Stimulated activated CD4-positive, alpha-beta T cell treated with anti-CD3 and anti-CD28 coated beads, Interleukin-15, amount 100 ng/mL, for 1 hour (primary cell): ENCODE measurements around the gene GYPC.
A peak's percentile ranks its signal among the peaks of the same experiment; 100 is the strongest.

Experiments
- DNase-seq, 2 donors: peaks; one replicate each; pipeline ENCODE4 v3.0.0-alpha.2; 2020; ENCODE audit warnings: low read depth in 1 of 2, low spot score in 1 of 2

GYPC gene

GRCh38 chr2:126649101-126649500 is 6.9 kb upstream of the GYPC start:
- DNase-seq: no peak

DNA sequence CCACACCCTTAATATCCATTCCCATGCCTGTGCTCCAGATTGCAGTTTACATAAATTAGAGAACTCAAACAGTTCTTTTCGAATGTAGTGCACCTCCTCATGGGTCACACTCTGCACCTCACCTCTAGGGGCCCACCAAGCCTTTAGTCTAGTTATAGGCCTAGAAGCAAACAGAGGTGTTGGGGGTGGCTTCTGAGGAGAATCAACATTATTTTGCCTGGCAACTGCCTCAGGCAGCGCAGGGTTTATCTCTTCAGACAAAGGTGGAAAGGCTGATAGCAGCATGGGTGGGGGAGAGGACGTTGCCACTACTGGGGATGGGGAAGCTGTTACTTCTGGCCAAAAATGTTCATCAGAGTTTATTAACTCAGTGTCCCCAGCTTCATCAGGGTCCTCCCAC is 5.0 kb upstream of the GYPC start:
- no peak for DNase-seq

DNA sequence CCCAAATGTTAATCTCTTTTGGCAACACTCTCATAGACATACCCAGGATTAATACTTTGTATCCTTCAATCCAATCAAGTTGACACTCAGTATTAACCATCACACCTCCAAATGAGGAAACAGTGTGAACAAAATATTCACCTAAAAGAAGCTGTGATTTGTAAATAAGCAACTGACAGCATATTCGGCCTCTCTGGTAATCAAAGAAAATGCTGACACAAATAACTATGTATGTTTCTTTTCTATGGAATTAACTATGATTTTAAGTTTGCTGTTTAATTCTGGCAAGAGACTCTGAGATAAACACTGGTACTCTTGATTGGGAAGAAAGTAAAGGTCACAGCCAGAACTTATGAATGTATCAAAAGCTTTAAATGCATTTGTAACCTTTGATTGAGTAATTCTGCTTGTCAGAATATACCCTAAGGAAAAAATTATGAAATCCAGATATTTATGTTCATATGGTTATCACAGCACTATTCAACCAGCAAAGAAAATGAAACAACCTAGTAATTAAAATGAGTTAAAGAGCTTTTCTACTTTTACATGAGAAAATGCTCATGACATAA is 3.6 kb upstream of the GYPC start:
- no peak for DNase-seq

- DNase-seq: no peak
Observed at GRCh38 chr2:126653109-126653508, 2.8 kb upstream of the GYPC start.

GRCh38 chr2:126653761-126654160 is 2.2 kb upstream of the GYPC start:
- DNase-seq: no peak

GRCh38 chr2:126655051-126655450 is 907 bp upstream of the GYPC start:
- DNase-seq: no peak

GRCh38 chr2:126656431-126657147 is 631 bp downstream of the GYPC start:
- peak in 1 of 2 donors; percentile 49 for DNase-seq

GRCh38 chr2:126657148-126657635 is 1.2 kb downstream of the GYPC start:
- DNase-seq: peak in 1 of 2 donors; percentile 28

GRCh38 chr2:126657636-126658318 is 1.8 kb downstream of the GYPC start:
- peak; percentile 36 to 37 for DNase-seq

GRCh38 chr2:126658319-126658904 is 2.5 kb downstream of the GYPC start:
- no peak for DNase-seq

DNA sequence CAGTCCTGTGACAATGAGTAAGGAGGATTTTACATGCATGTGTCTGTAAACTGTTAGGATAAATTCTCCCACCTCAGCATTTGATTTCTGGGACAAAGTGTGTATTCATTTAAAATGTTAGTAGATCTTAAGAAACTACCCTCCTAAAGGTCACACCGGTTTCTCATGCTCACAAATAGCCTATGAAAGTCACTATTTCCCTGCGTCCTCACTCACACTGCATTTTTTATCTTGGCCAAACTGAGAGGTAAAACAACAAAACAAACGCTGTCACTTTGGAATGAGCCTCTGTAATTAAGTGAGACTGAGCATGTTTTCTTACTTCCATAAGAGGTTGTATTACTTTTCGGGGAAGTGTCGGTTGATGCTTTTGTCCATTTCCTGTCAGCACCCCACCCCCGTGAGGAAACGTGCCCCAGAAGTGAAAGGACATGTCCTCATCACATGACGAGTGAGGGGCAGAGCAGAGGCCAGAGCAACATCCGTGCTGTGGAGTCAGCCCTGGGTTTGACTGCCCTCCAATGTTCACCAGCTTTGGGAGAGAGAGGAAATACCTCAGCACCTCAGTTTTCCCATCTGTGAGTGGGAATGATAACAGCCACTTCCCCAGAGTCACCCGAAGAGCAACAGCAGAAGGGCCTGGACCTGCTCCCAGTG is 3.1 kb downstream of the GYPC start:
- DNase-seq: no peak

- DNase-seq: no peak
Observed at GRCh38 chr2:126659562-126660467, 3.9 kb downstream of the GYPC start.

DNA sequence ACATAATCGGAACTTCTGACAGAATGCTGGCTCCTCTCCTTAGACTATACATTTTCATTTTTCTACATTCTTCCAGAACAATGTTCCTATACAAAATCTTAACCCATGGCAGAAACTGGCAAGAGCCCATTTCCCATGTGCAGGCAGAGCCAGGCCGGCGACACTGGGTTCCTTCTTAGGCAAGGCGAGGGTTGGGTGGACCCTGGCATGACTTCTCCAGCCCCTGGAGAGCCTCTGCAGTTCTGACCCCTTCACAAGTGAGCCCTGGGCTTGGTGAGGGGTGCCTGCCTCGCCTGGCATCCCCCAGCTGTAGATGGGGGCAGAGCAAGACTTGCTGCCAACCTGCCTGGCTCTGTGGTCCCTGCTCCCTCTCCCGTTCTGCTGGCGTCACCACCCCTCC is 5.0 kb downstream of the GYPC start:
- no peak for DNase-seq

GRCh38 chr2:126661702-126662500 is 5.9 kb downstream of the GYPC start:
- DNase-seq: no peak

- DNase-seq: no peak
Observed at GRCh38 chr2:126662621-126663020, 6.7 kb downstream of the GYPC start.

- DNase-seq: no peak
Observed at GRCh38 chr2:126663184-126663963, 7.4 kb downstream of the GYPC start.

GRCh38 chr2:126664234-126664633 is 8.3 kb downstream of the GYPC start:
- DNase-seq: no peak

GRCh38 chr2:126664639-126665038 is 8.7 kb downstream of the GYPC start:
- no peak for DNase-seq

DNA sequence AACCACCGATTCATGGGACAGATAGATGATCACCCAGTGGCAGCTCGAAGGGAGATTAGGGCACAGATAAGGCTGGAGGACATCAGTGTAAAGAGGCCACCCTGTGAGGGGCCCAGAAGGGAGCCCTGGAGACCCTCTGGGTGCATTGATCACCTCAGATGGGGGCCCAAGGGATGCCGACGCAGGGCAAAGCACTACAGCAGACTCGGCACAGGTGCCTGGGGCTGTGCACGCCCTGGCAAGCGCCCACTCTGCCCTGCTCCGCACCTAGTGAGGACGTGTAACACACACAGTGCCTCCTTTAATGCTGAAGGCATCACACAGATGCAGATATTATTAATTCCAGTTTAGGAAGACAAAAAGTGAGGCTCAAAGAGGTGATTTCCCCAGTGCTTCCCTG is 9.5 kb downstream of the GYPC start:
- DNase-seq: no peak
